ENCODE results near the gene PCCA. TPM values are rescaled to one million over a fixed set of nuclear protein-coding genes. Genes with fewer than 3 reads are reported as not detected.
"Not testable (repeated sequence)": the region's sequence is repeated elsewhere in the genome, so short reads cannot be mapped to it uniquely, and the experiment has no call there.

Gene PCCA
- total RNA-seq, 2 donors from 2014 or later: 7.2 to 14.6 TPM

DNA sequence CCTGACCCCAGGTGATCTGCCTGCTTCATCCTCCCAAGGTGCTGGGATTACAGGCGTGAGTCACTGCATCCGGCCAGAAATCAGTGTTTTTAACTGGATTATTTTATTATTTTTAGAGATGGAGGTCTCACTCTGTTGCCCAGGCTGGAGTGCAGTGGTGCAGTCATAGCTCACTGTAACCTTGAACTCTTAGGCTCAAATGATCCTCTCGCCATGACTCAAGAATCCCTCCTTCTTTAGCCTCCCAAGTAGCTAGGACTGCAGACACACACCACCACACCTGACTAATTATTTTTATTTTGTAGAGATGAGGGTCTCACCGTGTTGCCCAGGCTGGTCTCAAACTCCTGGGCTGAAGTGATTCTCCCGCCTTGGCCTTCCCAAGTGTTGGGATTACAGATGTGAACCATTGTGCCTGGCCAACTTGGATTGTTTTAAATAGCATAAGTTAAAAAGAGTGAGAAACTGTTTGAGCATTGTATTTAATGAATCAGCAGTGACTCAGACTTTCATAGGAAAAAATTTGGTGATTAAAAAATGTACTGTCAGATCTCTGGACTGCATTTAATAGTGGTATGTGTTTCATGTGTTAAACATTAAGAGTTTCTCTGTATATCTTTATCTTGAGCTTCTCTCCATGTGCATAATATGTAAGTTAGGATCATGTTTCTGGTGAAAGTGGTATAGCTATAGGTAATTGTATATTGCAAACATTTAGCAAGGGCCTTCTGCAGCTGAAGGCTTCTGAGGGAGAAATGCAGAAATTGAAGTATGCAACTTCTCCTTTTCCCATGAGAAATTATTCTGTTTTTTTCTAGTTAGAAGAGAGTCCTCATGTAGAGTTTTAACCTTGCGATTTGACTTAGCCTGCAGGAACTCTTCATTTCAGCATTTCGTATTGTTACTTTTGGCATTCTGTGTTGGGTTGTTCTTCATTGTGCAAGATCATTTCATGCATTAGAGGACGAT, 121.2 kb downstream of the PCCA start:
- H3K4me3 Mint-ChIP-seq: no peak overlapping the region
- H3K36me3 Mint-ChIP-seq (ENCODE audit: low read depth): no peaks in the 10 kb centered on the region
- H3K27ac Mint-ChIP-seq: no peak overlapping the region
- no peaks in the 10 kb centered on the region for H3K27me3 Mint-ChIP-seq
- peaks cover 4% of the 10 kb centered on the region for H3K9me3 Mint-ChIP-seq
- H3K4me1 Mint-ChIP-seq: peaks cover 14% of the 10 kb centered on the region
- ATAC-seq (replicated peaks): peak; percentile 60

DNA sequence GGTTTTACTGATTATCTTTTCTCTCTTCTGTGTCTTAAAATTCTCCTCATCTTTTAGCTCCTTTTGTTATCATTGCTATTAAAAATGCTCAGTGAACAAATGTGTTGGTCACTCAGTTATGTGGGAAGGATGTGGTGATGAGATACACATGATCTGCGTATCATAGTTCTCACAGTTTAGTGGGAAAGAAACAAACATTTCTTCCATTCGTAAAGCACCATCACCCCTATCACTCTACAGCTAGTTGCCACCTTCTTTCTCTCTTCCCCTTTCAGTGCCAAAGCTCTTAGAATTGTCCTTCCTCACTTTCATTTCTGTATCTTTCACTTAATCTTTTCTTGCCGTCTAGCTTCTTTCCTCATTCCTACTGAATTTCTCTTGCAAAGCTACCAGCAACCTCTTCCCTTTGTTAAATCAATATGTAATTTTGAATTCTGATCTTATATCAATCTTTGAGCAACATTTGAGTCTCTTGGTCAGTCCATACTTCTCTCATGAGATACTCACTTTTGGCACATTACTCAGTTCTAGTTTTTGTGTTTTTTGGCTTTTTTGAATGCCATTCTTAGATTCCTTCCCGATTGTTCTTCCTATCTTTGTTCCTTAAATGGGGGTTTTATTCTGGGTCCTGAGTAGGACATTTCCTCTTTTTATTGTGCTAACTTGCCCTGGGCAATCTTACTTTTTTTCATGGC, 122.3 kb downstream of the PCCA start:
- H3K27ac Mint-ChIP-seq: no peak overlapping the region
- no peak overlapping the region for H3K4me3 Mint-ChIP-seq
- no peaks in the 10 kb centered on the region for H3K27me3 Mint-ChIP-seq
- H3K4me1 Mint-ChIP-seq: peaks cover 14% of the 10 kb centered on the region
- no peak for ATAC-seq (replicated peaks)
- no peaks in the 10 kb centered on the region for H3K36me3 Mint-ChIP-seq (ENCODE audit: low read depth)
- peaks cover 4% of the 10 kb centered on the region for H3K9me3 Mint-ChIP-seq

DNA sequence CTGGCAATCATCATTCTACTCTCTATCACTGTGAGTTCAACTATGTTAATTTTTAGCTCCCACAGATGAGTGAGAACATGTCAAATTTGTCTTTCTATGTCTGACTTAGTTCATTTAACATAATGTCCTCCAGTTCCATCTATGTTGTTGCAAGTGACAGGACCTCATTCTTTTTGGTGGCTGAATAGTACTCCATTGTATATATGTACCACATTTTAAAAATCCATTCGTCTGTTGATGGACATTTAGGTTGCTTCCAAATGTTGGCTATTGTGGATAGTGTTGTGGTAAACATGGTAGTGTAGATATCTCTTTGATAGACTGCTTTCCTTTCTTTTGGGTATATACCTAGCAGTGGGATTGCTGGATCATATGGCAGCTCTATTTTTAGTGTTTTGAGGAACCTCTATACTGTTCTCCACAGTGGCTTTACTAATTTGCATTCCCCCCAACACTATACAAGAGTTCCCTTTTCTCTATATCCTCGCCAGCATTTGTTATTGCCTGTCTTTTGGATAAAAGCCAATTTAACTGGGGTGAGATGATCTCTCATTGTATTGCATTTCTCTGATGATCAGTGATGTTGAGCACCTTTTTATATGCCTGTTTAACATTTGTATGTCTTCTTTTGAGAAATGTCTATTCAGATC, 124.1 kb downstream of the PCCA start:
- Mint-ChIP-seq H3K27me3 (no peaks in the 10 kb centered on the region), H3K4me3 (no peak overlapping the region), H3K36me3 (ENCODE audit: low read depth) (no peaks in the 10 kb centered on the region), H3K27ac (no peak overlapping the region), H3K9me3 (peaks cover 4% of the 10 kb centered on the region), H3K4me1 (peaks cover 14% of the 10 kb centered on the region)
- no peak for ATAC-seq (replicated peaks)

DNA sequence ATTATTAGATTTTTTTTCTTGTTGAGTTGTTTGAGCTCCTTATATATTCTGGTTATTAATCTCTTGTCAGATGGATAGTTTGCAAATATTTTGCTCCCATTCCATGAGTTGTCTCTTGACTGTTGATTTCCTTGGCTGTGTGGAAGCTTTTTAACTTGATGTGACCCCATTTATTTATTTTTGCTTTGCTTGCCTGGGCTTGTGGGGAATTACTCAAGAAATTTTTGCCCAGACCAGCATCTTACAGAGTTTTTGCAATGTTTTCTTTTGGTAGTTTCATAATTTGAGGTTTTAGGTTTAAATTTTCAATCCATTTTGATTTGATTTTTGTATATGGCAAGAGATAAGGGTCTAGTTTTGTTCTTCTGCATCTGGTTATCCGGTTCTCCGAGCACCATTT, 124.7 kb downstream of the PCCA start:
- no peak overlapping the region for H3K27ac Mint-ChIP-seq
- peaks cover 14% of the 10 kb centered on the region for H3K4me1 Mint-ChIP-seq
- no peaks in the 10 kb centered on the region for H3K36me3 Mint-ChIP-seq (ENCODE audit: low read depth)
- no peak overlapping the region for H3K4me3 Mint-ChIP-seq
- no peak for ATAC-seq (replicated peaks)
- peaks cover 4% of the 10 kb centered on the region for H3K9me3 Mint-ChIP-seq
- H3K27me3 Mint-ChIP-seq: no peaks in the 10 kb centered on the region

DNA sequence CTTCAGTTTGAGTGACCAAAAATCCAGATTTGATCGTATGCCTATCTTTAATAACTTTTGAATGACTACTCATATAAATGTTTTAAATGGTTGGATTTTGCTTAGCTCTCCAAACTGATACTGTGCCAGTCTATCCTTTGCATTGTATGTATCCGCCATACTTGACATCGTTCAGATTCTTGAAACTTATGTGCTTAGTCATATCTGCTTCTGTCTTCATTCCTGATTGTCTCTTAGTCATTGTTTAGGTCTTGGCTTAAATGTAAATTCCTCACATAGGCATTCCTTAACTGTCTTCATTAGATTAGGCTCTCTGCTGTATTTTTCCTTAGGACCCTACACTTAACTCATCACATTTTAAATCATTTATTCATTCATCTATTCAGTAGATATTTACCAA, 126.0 kb downstream of the PCCA start:
- ATAC-seq (replicated peaks): no peak
- H3K4me1 Mint-ChIP-seq: peaks cover 14% of the 10 kb centered on the region
- no peaks in the 10 kb centered on the region for H3K27me3 Mint-ChIP-seq
- H3K4me3 Mint-ChIP-seq: no peak overlapping the region
- H3K9me3 Mint-ChIP-seq: peaks cover 4% of the 10 kb centered on the region
- no peak overlapping the region for H3K27ac Mint-ChIP-seq
- H3K36me3 Mint-ChIP-seq (ENCODE audit: low read depth): no peaks in the 10 kb centered on the region

DNA sequence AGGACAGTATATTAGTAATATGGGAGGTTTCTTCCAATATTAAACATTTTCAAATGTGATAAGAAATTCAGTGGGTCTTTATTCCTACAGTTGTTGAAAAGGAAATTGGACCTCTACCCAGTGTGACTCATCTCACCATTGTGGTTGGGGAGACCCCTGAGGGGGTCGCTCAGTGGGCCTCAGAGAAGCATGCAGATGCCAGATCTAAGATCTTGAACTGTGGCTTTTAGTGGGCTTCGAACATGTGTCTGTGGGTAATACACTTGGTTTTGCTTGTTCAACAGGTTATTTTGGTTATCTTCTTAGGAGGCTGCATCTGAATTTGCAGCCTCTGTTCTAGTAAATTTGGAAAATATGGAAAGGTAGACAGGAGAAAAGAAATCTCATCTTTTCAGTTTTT, 132.3 kb downstream of the PCCA start:
- ATAC-seq (replicated peaks): no peak
- H3K27me3 Mint-ChIP-seq: no peaks in the 10 kb centered on the region
- H3K36me3 Mint-ChIP-seq (ENCODE audit: low read depth): no peaks in the 10 kb centered on the region

DNA sequence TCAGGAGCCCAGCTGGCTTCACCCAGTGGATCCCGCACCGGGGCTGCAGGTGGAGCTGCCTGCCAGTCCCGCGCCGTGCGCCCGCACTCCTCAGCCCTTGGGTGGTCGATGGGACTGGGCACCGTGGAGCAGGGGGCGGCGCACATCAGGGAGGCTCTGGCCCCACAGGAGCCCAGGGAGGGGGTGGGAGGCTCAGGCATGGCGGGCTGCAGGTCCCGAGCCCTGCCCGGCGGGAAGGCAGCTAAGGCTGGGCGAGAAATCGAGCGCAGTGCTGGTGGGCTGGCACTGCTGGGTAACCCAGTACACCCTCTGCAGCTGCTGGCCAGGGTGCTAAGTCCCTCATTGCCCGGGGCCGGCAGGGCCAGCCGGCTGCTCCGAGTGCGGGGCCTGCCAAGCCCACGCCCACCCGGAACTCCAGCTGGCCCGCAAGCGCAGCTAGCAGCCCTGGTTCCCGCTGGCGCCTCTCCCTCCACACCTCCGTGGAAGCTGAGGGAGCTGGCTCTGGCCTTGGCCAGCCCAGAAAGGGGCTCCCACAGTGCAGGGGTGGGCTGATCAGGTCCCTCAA, 135.2 kb downstream of the PCCA start:
- H3K9me3 Mint-ChIP-seq; H3K36me3 Mint-ChIP-seq (ENCODE audit: low read depth); ATAC-seq (replicated peaks); H3K4me1 Mint-ChIP-seq; H3K27me3 Mint-ChIP-seq; H3K4me3 Mint-ChIP-seq; H3K27ac Mint-ChIP-seq: not testable (repeated sequence)

More for the DNA sequence above, 132.3 kb downstream of the PCCA start:
- no peak overlapping the region for H3K4me3 Mint-ChIP-seq
- H3K9me3 Mint-ChIP-seq: no peaks in the 10 kb centered on the region
- H3K27ac Mint-ChIP-seq: no peak overlapping the region
- no peaks in the 10 kb centered on the region for H3K4me1 Mint-ChIP-seq

DNA sequence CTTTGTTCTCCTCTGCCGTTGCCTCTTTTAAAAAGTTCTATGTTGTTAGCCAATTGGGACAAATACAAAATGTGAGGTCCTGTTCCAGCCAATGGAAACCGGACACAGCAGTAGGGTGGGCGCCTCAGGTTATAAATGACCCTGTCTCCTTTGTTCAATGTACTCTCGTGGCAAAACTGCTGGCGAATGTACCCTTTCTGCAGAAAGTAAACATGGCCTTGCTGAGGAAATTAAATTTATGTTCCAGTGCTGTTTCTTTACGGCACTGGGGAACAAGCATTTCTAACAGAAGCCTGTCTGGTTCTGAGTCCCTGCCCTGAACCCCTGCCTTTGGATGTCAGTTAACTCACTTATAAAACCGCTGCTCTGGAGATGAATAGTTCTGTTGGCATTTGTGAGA, 140.7 kb downstream of the PCCA start:
- Mint-ChIP-seq H3K36me3 (ENCODE audit: low read depth) (no peaks in the 10 kb centered on the region), H3K9me3 (no peaks in the 10 kb centered on the region), H3K4me3 (no peak overlapping the region), H3K27ac (no peak overlapping the region), H3K4me1 (no peaks in the 10 kb centered on the region), H3K27me3 (no peaks in the 10 kb centered on the region)
- no peak for ATAC-seq (replicated peaks)

DNA sequence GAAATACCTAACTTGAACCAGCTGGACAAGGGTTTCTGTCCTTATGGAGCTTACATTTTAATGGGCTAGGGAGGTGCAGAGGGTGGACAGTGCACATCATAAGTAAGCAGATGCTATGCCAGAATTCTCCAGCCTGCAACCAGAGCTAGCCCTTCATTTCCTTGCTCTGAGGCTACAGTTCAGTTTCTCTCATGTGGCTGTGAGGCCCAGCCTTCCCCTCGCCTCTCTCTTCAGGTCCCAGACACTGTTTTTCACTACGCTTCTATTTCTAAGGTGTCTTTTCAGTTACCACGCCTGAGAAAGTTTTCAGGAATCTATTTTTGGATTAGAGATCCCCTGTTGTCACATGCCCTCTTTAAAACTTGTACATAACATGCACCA, 141.9 kb downstream of the PCCA start:
- Mint-ChIP-seq H3K27me3 (no peaks in the 10 kb centered on the region), H3K4me1 (no peaks in the 10 kb centered on the region), H3K9me3 (no peaks in the 10 kb centered on the region), H3K4me3 (no peak overlapping the region), H3K36me3 (ENCODE audit: low read depth) (no peaks in the 10 kb centered on the region), H3K27ac (no peak overlapping the region)
- no peak for ATAC-seq (replicated peaks)

DNA sequence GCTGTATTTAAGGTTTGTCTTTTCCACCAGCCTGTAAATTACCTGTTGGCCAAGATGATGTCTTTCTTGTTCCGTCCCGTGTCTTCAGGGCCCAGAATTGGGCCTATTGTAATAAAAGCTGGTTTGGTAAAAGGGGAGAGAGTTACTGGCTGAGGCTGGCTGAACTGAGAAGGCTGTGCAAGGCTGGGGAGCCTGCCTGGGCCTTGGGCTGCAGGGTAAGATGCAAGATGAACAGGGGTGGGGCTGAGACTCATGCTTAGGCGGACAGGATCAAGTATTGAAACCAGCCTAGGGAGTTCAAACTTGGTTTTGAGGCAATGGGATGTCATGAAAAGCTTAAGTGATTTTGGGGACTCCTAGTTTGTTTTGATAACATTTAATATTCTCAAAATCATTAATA, 142.3 kb downstream of the PCCA start:
- Mint-ChIP-seq H3K27me3 (no peaks in the 10 kb centered on the region), H3K4me3 (no peak overlapping the region), H3K36me3 (ENCODE audit: low read depth) (no peaks in the 10 kb centered on the region), H3K9me3 (no peaks in the 10 kb centered on the region), H3K4me1 (no peaks in the 10 kb centered on the region), H3K27ac (no peak overlapping the region)
- no peak for ATAC-seq (replicated peaks)

DNA sequence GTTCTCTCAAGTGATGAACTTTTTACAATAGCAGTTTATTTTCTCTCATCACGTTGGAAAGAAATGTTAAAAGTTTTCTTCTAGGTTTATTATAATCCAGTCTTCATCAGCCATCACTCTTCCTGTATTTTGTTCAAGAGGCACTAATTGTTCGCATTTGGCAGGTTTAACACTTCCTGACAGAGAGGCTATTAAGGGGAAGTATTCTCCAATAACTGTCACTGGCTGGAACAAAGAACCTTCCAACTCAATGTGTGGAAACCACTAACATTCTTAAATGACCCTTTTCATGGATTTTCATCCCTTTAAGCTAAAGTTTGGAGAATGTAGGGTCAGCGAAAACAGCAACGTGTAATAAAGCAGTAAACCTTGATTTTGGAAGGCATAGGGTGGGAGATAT, 145.1 kb downstream of the PCCA start:
- no peaks in the 10 kb centered on the region for H3K36me3 Mint-ChIP-seq (ENCODE audit: low read depth)
- H3K9me3 Mint-ChIP-seq: no peaks in the 10 kb centered on the region
- no peak for ATAC-seq (replicated peaks)
- H3K27me3 Mint-ChIP-seq: no peaks in the 10 kb centered on the region
- no peak overlapping the region for H3K4me3 Mint-ChIP-seq
- no peaks in the 10 kb centered on the region for H3K4me1 Mint-ChIP-seq
- no peak overlapping the region for H3K27ac Mint-ChIP-seq

DNA sequence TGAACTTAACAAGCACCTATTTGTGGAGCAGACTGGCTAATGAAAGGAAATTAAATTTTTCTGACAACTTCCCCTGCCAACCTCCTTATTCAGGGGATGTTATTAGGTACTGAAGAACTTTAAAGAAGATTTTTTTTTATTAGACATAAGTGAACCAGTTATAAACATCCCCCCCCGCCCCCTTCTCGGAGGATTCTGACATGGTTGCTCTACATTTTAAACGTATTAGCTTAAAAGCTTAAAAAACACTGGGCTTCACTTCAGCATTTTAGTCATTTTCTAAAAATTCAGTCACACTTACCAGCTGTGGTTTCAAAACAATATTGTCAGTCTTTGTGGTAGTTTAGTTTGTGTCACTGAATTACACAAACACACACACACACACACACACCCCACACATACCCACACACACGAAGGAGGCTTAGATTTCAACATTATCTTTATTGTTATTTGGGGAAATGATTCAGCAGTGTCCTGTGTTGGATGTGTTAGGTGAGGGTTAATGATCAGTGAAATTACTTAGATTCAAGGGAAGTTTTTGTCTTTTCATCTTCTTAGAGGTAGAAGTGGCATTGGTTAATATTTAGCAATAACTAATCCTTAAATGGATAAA, 145.7 kb downstream of the PCCA start:
- Mint-ChIP-seq H3K27me3 (no peaks in the 10 kb centered on the region), H3K36me3 (ENCODE audit: low read depth) (no peaks in the 10 kb centered on the region), H3K4me3 (no peak overlapping the region), H3K27ac (no peak overlapping the region), H3K9me3 (no peaks in the 10 kb centered on the region), H3K4me1 (no peaks in the 10 kb centered on the region)
- ATAC-seq (replicated peaks): no peak

DNA sequence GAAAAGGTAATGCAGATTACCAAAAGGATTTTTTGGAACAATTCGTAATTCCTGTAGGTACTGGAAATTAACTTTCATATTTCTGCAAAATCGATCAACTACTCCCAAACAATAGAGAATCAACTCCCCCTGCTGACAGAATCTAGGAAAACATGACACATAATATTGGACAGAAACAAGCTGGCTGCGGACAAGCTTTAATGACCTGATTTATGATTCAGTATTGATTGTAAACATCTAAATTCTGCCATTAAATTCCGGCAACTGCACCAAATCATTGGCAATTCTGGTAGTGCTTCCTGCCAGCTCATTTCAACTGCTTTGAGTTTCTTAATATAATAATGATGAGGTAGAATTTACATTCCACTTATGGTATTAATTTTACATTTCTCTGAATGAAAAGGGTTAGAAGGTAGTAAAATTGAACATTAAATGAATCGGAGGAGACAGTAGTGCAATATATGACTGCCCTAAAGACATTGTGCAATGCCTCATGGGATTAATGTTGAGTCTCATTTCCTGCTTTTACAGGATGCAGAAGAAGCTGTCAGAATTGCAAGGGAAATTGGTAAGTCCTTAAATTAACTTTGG, 146.5 kb downstream of the PCCA start:
- ATAC-seq (replicated peaks): no peak
- Mint-ChIP-seq H3K4me3 (no peak overlapping the region), H3K27me3 (no peaks in the 10 kb centered on the region), H3K4me1 (no peaks in the 10 kb centered on the region), H3K27ac (no peak overlapping the region), H3K36me3 (ENCODE audit: low read depth) (no peaks in the 10 kb centered on the region), H3K9me3 (no peaks in the 10 kb centered on the region)
